NCI-H2029 (cell line): ENCODE data around the gene PPP1R26.
"Not testable (repeated sequence)": the region's sequence is repeated elsewhere in the genome, so short reads cannot be mapped to it uniquely, and the experiment has no call there.

Experiments used
- DNase-seq: peaks from one replicate; lab custom pipeline; 2025; lab: John Stamatoyannopoulos, UW

Gene PPP1R26

DNA sequence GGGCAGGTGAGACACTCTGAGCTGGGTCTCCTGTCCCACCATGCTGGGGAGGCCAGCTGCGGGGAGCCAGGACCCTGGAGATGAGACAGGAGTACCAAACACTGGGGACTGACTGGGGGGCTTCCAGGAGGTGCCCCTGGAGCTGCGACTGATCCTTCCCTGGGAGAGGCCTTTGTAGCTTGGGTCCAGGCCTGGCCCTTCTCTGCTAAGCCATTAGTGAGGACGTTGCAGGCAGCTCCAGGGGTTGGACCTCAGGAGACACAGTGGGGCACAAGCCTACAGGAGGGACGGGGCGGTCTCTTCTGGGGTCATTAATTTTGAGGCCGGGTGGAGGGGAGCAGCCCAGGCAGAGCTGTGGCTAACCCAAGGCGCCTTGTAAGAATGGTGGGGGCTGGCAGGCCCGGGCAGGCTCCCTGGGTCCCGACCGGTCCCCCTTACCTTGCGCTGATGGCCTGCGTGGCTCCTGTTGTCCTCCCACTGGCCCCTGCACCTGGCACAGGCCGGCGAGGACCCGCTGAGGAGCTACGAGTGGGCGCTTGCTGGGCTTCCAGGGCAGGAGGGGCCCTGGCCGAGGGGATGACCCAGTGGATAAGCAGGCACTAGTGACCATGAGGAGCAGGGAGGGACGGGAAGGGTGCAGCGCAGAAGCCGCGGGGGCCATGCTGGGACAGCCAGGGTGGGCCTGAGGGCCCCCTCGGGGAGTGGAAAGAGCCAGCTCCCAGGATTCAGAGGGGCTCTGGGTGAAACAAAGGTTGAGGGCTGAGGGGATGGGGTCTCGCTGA lies 26.0 kb downstream of the PPP1R26 start:
- DNase-seq, result no peak

- DNase-seq, result no peak
Measured at GRCh38 chr9:135506327-135507103, 26.9 kb downstream of the PPP1R26 start.

DNA sequence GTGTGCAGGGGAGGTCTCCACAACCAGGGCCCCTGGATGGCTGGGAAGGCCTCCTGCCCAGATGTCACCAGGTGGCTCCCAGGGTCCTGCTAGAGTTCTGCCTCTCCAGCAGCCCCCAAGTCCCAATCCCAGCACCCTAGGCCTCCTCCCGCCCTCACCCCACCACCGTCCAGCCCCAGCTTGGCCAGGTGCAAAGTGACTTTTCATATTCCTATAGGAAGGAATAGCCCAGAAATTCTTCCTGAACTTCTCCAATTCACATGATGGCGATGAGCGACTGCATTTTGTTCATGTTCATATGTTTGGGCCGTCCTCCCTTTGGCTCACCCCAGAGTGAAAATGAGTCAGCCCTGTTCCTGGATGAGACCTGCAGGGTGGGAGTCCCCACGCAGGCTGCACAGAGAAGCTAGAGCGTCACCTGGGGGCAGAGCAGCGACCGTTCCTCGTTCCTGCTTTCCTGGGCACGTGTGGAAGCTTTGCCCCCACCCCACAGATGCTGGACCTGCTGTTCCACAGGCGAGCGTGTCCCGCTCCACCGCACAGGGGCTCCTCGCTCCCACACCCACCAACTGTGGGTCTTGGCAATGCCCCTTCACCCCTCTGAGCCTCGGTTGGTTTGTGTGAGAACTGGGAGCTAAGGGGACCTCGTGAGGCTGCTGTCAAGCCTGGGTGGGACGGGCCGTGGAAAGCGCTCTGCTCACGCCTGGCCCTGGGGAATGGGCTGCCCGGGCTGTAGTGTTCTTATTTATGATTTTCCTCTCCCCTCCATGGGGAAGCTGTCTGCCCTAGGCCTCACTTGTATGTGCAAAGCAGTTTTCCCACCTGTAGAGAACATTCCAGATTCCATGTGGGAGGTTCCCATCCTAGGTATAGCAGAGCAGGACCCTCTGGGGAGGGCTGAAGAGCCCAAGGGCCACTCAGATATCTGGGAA lies 27.8 kb downstream of the PPP1R26 start:
- DNase-seq, result no peak

- DNase-seq, result no peak
Measured at GRCh38 chr9:135508211-135508820, 28.7 kb downstream of the PPP1R26 start.

DNA sequence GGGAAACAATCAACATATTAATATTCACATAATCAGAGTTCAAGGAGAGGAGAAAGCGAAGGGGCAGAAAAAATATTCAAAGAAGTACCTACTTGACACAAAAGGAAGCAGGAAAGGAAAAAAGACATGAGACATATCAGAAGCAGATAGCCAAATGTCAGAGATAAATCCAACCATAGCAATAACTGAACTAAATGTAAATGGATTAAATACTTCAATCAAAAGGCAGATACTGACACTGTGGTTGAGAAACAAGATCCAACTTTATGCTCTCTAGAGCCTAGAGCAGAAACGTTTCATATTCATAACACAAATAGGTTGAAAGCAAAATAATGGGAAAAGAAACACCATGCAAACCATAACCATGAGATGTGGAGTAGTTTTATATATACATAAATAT lies 29.9 kb downstream of the PPP1R26 start:
- DNase-seq, result no peak

DNA sequence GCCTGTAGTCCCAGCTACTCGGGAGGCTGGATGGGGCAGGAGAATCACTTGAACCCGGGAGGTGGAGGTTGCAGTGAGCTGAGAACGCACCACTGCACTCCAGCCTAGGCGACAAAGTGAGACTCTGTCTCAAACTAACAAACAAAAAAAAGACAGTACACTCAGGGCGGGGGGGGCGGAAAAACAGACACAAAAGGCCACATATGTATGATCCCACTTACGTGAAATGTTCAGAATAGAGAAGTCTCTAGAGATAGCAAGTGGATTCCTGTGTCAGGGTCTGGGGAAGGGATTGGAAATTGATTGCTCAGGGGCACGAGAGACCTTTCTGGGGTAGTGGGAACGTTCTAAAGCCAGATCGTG lies 32.6 kb downstream of the PPP1R26 start:
- DNase-seq, result no peak

DNA sequence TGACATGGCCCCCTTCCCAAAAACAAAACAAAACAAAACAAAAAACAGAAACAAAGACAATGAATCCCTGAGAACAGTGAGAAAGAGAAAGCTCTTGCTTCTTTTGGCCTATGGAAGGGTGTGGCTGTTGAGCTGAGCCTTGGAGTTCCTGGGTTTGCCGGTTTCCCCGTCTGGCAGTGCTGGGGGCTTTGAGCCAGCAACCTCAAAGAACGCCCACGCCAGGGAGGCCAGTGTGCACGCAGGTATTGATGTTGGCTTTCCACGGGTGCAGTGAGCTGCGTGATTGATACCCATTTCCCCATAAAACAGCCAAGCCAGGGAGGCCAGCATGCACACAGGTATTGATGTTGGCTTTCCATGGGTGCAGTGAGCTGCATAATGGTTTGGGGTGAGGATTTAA lies 33.3 kb downstream of the PPP1R26 start:
- DNase-seq, result no peak

- DNase-seq, result no peak
Measured at GRCh38 chr9:135513351-135513846, 33.8 kb downstream of the PPP1R26 start.

GRCh38 chr9:135513906-135514305 lies 34.3 kb downstream of the PPP1R26 start:
- DNase-seq, result not testable (repeated sequence)

DNA sequence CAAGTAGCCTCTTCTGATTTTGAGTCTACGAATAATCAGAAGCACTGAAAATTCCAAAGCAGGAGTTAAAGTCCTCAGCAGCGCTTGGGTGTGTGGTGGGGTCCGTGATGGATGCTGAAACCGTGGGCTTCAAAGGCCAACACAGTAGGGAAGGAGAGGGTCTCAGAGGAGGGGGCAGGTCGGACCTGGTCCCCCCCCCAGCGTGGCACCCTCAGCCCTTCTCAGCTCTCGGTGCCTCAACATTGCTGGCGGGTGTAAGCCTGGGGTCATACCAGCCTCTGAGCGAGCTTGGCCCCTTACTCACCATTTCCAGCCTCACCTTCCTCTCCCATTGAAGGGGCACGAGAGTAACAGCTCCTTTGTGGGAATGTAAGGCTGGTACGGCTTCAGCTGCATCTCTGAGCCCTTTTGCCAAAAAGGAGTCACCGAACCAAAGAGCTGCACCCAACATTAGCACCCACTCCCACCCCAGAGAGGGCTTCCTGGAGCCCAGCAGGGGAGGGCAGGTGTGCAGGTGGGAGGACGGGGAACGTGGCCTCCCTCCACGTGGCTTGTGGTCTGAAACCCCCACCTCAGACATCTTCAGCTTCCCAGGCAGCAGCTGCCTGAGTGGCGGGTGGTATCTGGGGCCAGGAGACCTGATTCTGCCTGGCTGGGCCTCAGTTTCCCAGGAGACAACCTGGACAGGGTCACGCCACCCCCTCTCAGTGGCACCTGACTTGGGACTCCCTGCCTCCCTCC lies 34.9 kb downstream of the PPP1R26 start:
- no peak for DNase-seq

DNA sequence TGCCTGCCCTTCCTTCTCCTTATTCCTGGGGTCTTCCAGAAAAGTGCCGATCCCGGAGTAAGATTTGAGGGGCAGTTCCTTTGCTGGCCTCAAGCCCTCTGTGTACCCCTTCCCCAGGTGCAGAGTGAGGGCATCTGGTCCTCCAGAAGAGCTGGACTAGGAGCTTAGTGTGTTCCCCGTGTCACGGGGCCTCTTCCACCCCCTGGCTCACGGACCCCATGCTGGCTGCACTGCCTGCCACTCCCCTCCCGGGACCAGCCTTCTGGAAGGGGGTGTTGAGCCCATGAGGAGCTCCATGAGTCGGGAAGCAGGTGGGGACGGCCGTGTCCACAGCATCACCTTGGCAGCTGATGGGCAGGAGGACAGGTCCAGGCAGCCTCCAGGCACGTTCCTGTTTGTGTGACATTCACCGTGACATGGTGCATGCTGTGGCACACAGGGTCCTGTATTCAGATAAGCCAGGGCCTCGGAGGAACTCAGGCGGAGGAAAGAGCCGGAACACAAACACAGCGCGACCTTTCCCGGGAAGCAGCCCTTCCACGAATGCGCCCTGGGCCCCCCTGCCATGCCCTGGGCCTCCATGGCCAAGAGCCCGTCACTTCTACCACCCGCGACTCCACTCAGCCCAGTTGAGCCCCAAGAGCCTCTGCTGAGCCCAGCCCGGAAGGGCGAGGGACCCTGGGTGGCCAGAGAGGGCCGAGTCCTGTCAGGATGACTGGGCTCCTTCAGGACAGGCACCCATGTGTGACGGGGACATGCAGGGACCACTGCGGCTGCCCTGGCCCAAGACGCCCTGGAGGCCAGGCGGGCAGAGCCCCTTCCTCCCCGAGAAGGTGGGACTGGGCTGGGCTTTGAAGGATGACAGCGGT lies 35.7 kb downstream of the PPP1R26 start:
- no peak for DNase-seq

DNA sequence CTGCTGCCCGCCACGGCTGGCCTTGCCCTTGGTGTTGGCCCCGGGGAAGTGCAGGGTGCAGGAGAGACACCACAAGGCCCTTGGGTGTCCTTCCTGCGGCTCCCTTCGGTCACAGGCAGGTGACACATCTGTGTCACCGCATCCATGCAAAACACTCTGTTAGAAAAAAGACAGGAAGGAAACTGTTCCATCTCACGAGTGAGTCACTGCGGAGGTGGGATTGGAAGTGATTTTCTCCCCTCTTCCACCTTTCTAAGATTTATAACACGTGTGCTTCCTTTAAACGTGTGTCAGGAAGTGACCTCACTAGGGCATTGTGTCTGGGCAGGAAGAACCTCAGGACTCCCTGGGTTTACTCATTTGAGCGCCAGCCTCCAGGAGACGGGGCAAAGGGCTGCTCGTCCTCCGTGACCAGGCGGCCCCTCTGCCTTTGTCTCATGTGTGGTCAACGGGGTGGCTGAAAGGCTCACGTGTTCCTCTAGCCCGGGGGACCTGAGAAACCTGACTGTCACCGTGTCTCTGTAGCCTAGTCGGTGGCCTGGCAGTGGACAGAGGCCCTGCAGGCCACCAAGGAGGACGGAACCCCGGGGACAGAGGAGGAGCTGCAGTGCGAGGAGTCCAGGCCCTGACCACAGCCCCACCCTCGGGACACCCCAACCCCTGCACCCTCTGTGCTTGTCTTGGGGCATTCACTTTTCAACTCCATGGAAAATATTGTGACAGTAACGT lies 36.7 kb downstream of the PPP1R26 start:
- DNase-seq, result no peak

DNA sequence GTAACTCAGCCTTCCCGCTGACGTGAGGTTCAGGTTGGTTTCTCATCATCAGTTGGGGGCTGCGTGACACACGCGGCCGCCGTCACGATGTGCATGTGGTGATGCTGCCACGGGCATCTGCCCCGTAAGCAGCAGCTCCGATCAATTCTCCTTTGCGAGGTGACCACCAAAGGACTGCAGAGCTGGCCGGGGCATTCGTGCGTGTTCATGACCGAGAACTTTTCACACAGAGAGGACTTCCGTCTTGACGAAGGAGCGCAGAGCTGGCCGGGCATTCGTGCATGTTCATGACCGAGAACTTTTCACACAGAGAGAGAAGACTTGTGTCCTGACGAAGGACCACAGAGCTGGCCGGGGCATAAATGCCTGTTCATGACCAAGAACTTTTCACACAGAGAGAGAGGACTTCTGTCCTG lies 37.8 kb downstream of the PPP1R26 start:
- no peak for DNase-seq

DNA sequence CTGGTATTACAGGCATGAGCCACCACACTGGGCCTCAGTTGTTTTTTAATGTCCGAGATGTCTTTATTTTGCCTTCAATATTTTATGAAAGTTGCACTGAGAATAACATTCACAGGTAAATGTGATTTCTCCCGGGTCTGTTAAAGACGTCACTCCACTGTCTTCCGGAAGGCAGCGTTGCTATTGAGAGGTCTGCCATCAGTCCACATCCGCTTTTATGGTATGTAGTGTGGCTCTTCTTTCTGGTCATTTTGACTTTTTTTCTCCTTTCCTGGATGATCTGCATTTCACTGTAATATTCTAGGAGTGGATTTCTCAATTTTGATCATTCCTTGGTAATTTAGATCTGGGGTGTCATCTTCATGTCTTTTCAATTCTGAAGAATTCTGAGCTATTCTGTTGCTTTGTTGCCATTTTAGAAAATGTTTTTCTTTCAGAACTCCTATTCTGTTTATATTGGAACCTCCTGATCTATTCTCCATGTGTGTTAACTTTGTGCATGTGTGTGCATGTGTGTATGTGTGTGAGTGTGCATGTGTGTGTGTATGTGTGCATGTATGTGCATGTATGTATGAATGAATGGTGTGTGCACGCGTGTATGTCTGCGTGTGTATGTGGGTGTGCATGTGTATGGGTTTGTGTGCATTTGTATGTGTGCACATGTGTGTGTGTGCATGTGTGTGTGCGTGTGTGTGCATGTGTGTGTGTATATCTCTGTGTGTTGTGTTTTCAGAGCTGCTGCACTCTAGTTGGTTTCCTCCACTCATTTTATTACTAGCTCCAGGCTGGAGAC lies 39.8 kb downstream of the PPP1R26 start:
- DNase-seq, result no peak

GRCh38 chr9:135520916-135521607 lies 41.5 kb downstream of the PPP1R26 start, which contains the start of gene LCN1:
Gene LCN1 (plus strand): TSS chr9:135521440. CDS start chr9:135521498, 58 bp downstream.
- no peak for DNase-seq

GRCh38 chr9:135521608-135522095 lies 42.1 kb downstream of the PPP1R26 start:
- DNase-seq, result no peak

DNA sequence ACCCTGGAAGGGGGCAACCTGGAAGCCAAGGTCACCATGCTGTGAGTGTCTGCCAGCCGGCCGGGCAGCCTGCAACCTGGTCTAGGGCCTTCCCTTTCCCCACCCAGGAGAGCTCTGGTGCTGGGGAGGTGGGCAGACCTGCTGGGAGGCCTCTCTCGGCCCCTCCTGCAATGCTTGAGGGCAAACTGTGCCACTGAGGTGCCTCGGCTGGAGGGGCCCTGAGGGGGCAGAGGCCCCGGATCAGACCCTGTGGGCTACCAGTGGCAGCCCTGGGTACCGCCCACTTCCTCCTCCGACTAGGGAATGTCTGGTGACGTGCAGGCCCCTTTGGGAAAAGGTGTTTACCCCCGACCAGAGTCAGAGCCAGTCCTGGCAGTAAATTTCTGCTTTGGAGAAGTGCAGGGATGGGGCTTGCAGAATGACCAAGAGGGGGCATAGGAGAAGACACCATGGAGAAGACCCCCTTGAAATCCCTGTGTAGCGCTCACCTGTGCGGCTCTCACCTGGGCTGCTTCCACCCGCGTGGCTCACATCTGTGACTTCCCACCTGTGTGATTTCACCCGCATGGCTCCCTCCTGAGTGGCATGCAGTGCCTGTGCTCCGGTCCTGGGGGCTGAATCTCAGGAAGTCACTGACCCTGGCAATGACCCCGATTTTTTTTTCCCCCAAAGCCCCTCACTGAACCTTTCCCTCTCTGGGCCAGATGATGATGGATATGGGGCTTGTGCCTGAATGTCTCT lies 42.7 kb downstream of the PPP1R26 start:
- no peak for DNase-seq
